Fibroblast of the aortic adventitia (primary cell): ENCODE results near the gene PROX2. TPM values are rescaled to one million over a fixed set of nuclear protein-coding genes. Genes with fewer than 3 reads are reported as not detected.

Experiments used
- DNase-seq: peaks from one replicate; pipeline ENCODE4 v3.0.0-alpha.2; 2010; ENCODE audit warnings: low read depth
- H3K4me3 ChIP-seq: 2 replicates; pipeline ENCODE4 v1.5.1; 2011; ENCODE audit warnings: low read depth, mild to moderate bottlenecking, control low read depth, low read length, moderate library complexity
- total RNA-seq: library from RNA; depleted of rRNA; stranded (reverse); fragments of >200 nt; gene quantifications from 2 replicates; pipeline ENCODE4 v1.2.3, GENCODE V29; 2012; ENCODE audit warnings: low replicate concordance
- TF ChIP-seq, protein P1 (sequence below): IDR thresholded peaks from 2 replicates; pipeline ENCODE4 v1.5.1; 2011; ENCODE audit warnings: mild to moderate bottlenecking, low read length, control low read depth, inconsistent platforms; ENCODE audit not compliant: insufficient read depth

The PROX2 gene
- total RNA-seq = not detected in 2 replicates

GRCh38 chr14:74875941-74876913, at the start of gene PROX2:
Gene PROX2 (minus strand): TSS chr14:74876145. CDS start chr14:74863834, 12,311 bp downstream.
- DNase-seq = no peak
- no peak within 1 kb of the TSS for H3K4me3 ChIP-seq
- TF ChIP-seq, protein P1, sequence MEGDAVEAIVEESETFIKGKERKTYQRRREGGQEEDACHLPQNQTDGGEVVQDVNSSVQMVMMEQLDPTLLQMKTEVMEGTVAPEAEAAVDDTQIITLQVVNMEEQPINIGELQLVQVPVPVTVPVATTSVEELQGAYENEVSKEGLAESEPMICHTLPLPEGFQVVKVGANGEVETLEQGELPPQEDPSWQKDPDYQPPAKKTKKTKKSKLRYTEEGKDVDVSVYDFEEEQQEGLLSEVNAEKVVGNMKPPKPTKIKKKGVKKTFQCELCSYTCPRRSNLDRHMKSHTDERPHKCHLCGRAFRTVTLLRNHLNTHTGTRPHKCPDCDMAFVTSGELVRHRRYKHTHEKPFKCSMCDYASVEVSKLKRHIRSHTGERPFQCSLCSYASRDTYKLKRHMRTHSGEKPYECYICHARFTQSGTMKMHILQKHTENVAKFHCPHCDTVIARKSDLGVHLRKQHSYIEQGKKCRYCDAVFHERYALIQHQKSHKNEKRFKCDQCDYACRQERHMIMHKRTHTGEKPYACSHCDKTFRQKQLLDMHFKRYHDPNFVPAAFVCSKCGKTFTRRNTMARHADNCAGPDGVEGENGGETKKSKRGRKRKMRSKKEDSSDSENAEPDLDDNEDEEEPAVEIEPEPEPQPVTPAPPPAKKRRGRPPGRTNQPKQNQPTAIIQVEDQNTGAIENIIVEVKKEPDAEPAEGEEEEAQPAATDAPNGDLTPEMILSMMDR = no peak

DNA sequence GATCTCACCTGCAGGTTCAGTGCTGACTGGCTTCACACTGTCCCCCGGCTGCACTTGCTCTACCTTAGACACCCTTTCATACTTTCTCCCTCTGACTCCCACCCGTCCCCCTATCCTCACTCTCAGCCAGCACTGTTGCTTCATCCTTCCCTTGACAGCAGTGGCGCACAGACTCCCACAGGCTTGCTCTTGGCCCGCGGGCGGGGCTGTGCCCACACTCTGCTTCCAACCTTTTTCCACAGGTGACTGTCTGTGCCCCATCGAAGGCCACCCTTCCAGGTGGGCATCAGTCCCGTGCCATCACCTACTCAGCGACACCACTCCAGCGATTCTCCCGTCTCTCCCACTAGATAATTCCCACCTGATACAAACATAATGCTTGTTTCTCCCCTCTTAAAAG, 48.1 kb upstream of the PROX2 start:
- TF ChIP-seq, protein P1 = no peak
- DNase-seq = no peak
- H3K4me3 ChIP-seq = no peak overlapping the region

- H3K4me3 ChIP-seq = peak within 1 kb of the TSS; percentile 58
- DNase-seq = peak; percentile 68
- TF ChIP-seq, protein P1 = no peak
These were observed 46.9 kb upstream of the PROX2 start, which contains the start of gene RPS6KL1 for GRCh38 chr14:74922752-74923401. Gene RPS6KL1 (minus strand): TSS chr14:74923260. CDS start chr14:74921541, 1,719 bp downstream.

- TF ChIP-seq, protein P1 = no peak
- DNase-seq = no peak
- H3K4me3 ChIP-seq = no peak overlapping the region
These were observed 46.2 kb upstream of the PROX2 start for GRCh38 chr14:74921987-74922751.

- no peak overlapping the region for H3K4me3 ChIP-seq
- TF ChIP-seq, protein P1 = no peak
- no peak for DNase-seq
These were observed 45.2 kb upstream of the PROX2 start for GRCh38 chr14:74921053-74921620.

DNA sequence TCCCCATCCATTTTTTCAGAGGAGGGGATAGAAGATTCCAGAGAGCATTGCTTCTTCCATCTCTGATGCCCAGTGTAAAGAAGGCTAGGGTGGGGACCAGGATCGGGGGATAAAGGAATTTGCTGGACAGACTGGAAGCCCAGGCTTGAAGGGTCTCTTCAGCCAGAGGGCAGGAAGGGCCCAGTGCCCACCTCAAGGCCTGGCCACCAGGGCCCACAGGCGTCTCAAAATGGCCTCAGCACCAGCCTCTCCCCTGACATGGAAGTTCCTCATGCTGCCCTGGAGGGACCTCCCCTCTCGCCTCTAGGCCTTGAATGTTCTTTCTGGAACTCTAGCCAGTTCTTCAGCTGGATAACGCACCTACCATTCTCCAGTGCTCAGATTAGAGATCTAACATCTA, 44.3 kb upstream of the PROX2 start:
- TF ChIP-seq, protein P1 = no peak
- no peak for DNase-seq
- no peak overlapping the region for H3K4me3 ChIP-seq
